HuH-7 (cell line): Measurements from ENCODE around the gene PRR7.

Experiments used
- DNase-seq: peaks from one replicate; pipeline ENCODE4 v3.0.0; 2011; ENCODE audit warnings: low spot score

The PRR7 gene

GRCh38 chr5:177469750-177470525, 23.3 kb downstream of the PRR7 start:
- no peak for DNase-seq

GRCh38 chr5:177470759-177471536, 24.3 kb downstream of the PRR7 start:
- no peak for DNase-seq

- no peak for DNase-seq
Observed at GRCh38 chr5:177471610-177472356, 25.2 kb downstream of the PRR7 start.

GRCh38 chr5:177472460-177473442, 26.1 kb downstream of the PRR7 start:
- DNase-seq, result peak; percentile 76

- peak; percentile 84 for DNase-seq
Observed at GRCh38 chr5:177473443-177474001, 26.9 kb downstream of the PRR7 start, which contains the start of gene DBN1. TSS of gene DBN1 (minus strand) at chr5:177473634. CDS start at chr5:177473521, 113 bp downstream.

GRCh38 chr5:177474002-177474476, 27.4 kb downstream of the PRR7 start:
- no peak for DNase-seq

- DNase-seq, result no peak
Observed at GRCh38 chr5:177474846-177475562, 28.4 kb downstream of the PRR7 start.

- no peak for DNase-seq
Observed at GRCh38 chr5:177475563-177476427, 29.2 kb downstream of the PRR7 start.

GRCh38 chr5:177476531-177477233, 30.1 kb downstream of the PRR7 start:
- DNase-seq, result no peak

GRCh38 chr5:177477701-177478477, 31.3 kb downstream of the PRR7 start:
- no peak for DNase-seq

GRCh38 chr5:177478711-177479646, 32.4 kb downstream of the PRR7 start:
- no peak for DNase-seq

- DNase-seq, result no peak
Observed at GRCh38 chr5:177479774-177480173, 33.2 kb downstream of the PRR7 start.

- no peak for DNase-seq
Observed at GRCh38 chr5:177482359-177482795, 35.8 kb downstream of the PRR7 start.

- no peak for DNase-seq
Observed at GRCh38 chr5:177483042-177483441, 36.4 kb downstream of the PRR7 start.

GRCh38 chr5:177483994-177484901, 37.6 kb downstream of the PRR7 start:
- DNase-seq, result no peak
